SK-N-SH treated with all-trans-retinoic acid at 6 μM for 48 hours (cell line): ENCODE results near the gene RBKS.

Experiments
- ATAC-seq: fragments of 200-7000 bp; cut with Tn5 transposase; 3 replicates; pipeline ENCODE4 v1.9.1; 2020; ENCODE audit warnings: mild to moderate bottlenecking, moderate library complexity
- ARNTL ChIP-seq: fragments of 450-650 bp; formaldehyde crosslinking; IDR thresholded peaks from 2 replicates; pipeline ENCODE4 v1.5.0; 2020; ENCODE audit warnings: low read depth, mild to moderate bottlenecking, moderate library complexity, borderline replicate concordance
- BACH2 ChIP-seq: fragments of 250-450 bp; sonication (Bioruptor Pico); IDR thresholded peaks from 2 replicates; pipeline ENCODE4 v1.9.0; 2021; ENCODE audit warnings: mild to moderate bottlenecking, borderline replicate concordance
- CSDC2 ChIP-seq: fragments of 250-450 bp; sonication (Bioruptor Pico); IDR thresholded peaks from 2 replicates; pipeline ENCODE4 v1.5.0; 2020; ENCODE audit warnings: mild to moderate bottlenecking, moderate library complexity
- GLIS3 ChIP-seq: fragments of 250-450 bp; sonication (Bioruptor Pico); IDR thresholded peaks from 2 replicates; pipeline ENCODE4 v1.5.0; 2020; ENCODE audit warnings: mild to moderate bottlenecking, moderate library complexity
- OSR1 ChIP-seq: fragments of 250-450 bp; sonication (Bioruptor Pico); IDR thresholded peaks from 2 replicates; pipeline ENCODE4 v1.8.0; 2022; ENCODE audit warnings: moderate library complexity, mild to moderate bottlenecking, inconsistent platforms
- RARB ChIP-seq: fragments of 250-450 bp; sonication (Bioruptor Pico); IDR thresholded peaks from 2 replicates; pipeline ENCODE4 v1.8.0; 2021; ENCODE audit warnings: mild to moderate bottlenecking, moderate library complexity
- TCF4 ChIP-seq: fragments of 250-450 bp; sonication (Bioruptor Pico); IDR thresholded peaks from 2 replicates; pipeline ENCODE4 v1.8.0; 2021; ENCODE audit warnings: mild to moderate bottlenecking, moderate library complexity, borderline replicate concordance
- ZC3H10 ChIP-seq: fragments of 250-450 bp; sonication (Bioruptor Pico); IDR thresholded peaks from 2 replicates; pipeline ENCODE4 v1.5.1; 2021; ENCODE audit warnings: mild to moderate bottlenecking, moderate library complexity
- ZFP3 ChIP-seq: fragments of 250-450 bp; sonication (Bioruptor Pico); IDR thresholded peaks from 2 replicates; pipeline ENCODE4 v1.5.0; 2020; ENCODE audit warnings: mild to moderate bottlenecking, moderate library complexity
- ZFP30 ChIP-seq: fragments of 450-650 bp; formaldehyde crosslinking; IDR thresholded peaks from 2 replicates; pipeline ENCODE4 v1.5.0; 2022; ENCODE audit warnings: mild to moderate bottlenecking, moderate library complexity
- ZNF565 ChIP-seq: fragments of 450-650 bp; formaldehyde crosslinking; conservative IDR thresholded peaks from 2 replicates; pipeline ENCODE4 v1.5.0; 2020; ENCODE audit warnings: low read depth, mild to moderate bottlenecking, moderate library complexity
- ZNF70 ChIP-seq: fragments of 450-650 bp; formaldehyde crosslinking; IDR thresholded peaks from 2 replicates; pipeline ENCODE4 v1.5.0; 2020; ENCODE audit warnings: mild to moderate bottlenecking, moderate library complexity
- ZNF8 ChIP-seq: fragments of 450-650 bp; formaldehyde crosslinking; IDR thresholded peaks from 2 replicates; pipeline ENCODE4 v1.5.0; 2020; ENCODE audit warnings: mild to moderate bottlenecking, moderate library complexity
- TF ChIP-seq, protein P1 (sequence below): fragments of 250-450 bp; sonication (Bioruptor Pico); IDR thresholded peaks from 2 replicates; pipeline ENCODE4 v1.5.0; 2020; ENCODE audit warnings: mild to moderate bottlenecking, moderate library complexity
- TF ChIP-seq, protein P2 (sequence below): fragments of 250-450 bp; sonication (Bioruptor Pico); IDR thresholded peaks from 2 replicates; pipeline ENCODE4 v1.8.0; 2021; ENCODE audit warnings: low read depth, mild to moderate bottlenecking, moderate library complexity, borderline replicate concordance
- TF ChIP-seq, protein P3 (sequence below): fragments of 250-450 bp; sonication (Bioruptor Pico); IDR thresholded peaks from 2 replicates; pipeline ENCODE4 v1.8.0; 2020; ENCODE audit warnings: mild to moderate bottlenecking, moderate library complexity, borderline replicate concordance

RBKS gene

DNA sequence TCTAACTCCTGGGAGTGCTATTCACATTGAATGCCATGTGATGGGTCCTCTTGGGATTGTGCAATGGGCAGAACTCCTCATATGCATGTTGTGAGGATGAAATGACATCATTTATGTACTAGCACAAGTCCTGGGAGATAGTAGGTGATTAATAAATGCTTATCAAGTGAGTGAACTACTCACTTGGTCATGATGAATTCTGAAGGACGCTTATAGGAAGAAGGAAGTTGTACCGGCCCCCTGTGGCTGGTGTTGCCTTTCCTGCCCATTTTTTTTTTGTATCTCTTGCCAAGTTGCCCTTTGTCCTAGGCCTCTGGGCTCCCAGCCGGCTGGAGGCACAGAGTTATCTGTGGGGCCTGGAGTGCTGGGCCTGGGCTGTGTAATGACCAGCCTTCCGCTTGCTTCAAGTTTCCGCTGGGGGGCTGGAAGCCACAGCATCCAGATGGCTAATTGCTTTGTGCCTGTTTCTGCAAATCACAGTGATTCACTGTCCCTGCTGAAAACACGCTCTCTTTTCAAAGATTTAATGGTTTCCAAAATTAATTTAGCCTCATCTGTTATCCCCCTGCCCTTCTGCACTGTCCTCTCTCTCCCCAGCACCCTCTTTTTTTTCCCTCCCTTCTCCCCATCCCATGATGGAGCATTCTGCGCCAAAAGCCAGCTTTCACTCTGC lies 152.4 kb downstream of the RBKS start:
- peak; percentile 54; the same call in 2 of the 3 replicates for ATAC-seq
- TF ChIP-seq ZFP30 (CRISPR knock-in tag) (no peak), BACH2 (CRISPR knock-in tag) (no peak), GLIS3 (0 out of 2 replicates have a peak, but pooled peaks have one; percentile 28), ZFP3 (no peak), ZNF565 (no peak), CSDC2 (CRISPR knock-in tag) (no peak), ZC3H10 (CRISPR knock-in tag) (no peak), RARB (CRISPR knock-in tag) (no peak), TCF4 (CRISPR knock-in tag) (peak; percentile 89), ARNTL (CRISPR knock-in tag) (no peak), ZNF70 (CRISPR knock-in tag) (no peak)
- TF ChIP-seq, protein P1, sequence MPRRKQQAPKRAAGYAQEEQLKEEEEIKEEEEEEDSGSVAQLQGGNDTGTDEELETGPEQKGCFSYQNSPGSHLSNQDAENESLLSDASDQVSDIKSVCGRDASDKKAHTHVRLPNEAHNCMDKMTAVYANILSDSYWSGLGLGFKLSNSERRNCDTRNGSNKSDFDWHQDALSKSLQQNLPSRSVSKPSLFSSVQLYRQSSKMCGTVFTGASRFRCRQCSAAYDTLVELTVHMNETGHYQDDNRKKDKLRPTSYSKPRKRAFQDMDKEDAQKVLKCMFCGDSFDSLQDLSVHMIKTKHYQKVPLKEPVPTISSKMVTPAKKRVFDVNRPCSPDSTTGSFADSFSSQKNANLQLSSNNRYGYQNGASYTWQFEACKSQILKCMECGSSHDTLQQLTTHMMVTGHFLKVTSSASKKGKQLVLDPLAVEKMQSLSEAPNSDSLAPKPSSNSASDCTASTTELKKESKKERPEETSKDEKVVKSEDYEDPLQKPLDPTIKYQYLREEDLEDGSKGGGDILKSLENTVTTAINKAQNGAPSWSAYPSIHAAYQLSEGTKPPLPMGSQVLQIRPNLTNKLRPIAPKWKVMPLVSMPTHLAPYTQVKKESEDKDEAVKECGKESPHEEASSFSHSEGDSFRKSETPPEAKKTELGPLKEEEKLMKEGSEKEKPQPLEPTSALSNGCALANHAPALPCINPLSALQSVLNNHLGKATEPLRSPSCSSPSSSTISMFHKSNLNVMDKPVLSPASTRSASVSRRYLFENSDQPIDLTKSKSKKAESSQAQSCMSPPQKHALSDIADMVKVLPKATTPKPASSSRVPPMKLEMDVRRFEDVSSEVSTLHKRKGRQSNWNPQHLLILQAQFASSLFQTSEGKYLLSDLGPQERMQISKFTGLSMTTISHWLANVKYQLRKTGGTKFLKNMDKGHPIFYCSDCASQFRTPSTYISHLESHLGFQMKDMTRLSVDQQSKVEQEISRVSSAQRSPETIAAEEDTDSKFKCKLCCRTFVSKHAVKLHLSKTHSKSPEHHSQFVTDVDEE (CRISPR knock-in tag), result peak; percentile 62; the same call in 1 of the 2 replicates
- TF ChIP-seq, protein P2, sequence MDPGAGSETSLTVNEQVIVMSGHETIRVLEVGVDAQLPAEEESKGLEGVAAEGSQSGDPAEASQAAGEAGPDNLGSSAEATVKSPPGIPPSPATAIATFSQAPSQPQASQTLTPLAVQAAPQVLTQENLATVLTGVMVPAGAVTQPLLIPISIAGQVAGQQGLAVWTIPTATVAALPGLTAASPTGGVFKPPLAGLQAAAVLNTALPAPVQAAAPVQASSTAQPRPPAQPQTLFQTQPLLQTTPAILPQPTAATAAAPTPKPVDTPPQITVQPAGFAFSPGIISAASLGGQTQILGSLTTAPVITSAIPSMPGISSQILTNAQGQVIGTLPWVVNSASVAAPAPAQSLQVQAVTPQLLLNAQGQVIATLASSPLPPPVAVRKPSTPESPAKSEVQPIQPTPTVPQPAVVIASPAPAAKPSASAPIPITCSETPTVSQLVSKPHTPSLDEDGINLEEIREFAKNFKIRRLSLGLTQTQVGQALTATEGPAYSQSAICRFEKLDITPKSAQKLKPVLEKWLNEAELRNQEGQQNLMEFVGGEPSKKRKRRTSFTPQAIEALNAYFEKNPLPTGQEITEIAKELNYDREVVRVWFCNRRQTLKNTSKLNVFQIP (CRISPR knock-in tag), result no peak

DNA sequence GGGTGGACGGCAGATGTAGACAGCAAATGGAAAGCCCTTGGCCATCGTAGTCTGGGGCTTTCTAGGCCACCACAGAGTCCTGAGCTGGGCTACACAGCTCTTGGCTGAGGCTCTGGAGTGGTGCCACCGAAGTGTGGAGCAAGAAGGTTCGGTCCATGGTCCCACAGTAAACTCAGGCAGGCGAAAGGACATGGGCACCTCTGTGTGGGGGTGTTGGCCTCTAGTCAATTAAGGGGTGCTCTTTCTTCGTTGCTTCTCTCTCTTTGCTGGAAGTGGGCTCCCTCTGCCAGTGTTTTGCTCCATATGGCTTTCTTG lies 153.3 kb downstream of the RBKS start:
- no peak for ATAC-seq
- TF ChIP-seq ZNF8, result no peak

DNA sequence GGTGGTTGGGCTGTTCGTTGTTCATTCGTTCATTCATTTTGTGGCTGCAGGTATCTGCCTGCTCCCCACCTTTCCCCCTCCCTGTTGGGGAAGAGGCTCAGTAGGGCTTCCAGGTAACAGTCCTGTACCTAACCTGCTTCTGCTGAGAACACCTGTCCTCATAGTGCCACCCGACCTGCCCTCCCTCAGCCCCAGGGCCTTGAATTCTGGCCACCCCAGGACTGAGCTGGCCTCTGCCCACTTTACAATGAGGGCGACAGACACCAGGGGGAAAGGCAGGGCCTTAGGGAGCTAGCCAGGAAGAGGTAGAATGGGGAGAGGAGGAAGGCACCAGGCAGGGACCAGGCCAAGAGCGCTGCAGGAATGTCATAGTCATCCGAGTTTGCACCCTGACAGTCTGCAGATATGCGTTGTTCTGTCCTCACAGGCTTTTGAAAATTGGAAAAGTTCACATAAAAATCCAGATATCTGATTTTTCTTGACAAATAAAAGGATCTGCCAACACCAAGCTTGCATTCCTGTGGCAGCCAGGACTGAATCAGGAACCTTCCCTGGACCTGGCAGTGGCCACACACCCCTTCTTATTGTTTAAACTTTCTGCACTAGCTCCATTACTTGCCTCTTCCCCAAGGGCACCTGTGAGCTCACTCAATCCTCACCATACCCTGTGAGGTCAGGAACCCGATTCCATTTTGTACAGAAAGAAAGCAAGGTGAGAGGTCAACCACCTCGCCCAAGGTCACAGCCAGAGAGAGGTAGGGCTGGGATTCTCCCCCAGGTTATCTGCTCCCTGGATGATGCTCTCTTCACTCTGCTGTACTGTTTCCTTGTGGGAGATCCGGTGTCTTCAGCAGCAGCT lies 153.9 kb downstream of the RBKS start:
- TF ChIP-seq, protein P1 (CRISPR knock-in tag), result no peak
- TF ChIP-seq ARNTL (CRISPR knock-in tag) (no peak), CSDC2 (CRISPR knock-in tag) (no peak), GLIS3 (no peak), OSR1 (CRISPR knock-in tag) (no peak)
- TF ChIP-seq, all 23 proteins: peak for 0
- no peak for ATAC-seq

DNA sequence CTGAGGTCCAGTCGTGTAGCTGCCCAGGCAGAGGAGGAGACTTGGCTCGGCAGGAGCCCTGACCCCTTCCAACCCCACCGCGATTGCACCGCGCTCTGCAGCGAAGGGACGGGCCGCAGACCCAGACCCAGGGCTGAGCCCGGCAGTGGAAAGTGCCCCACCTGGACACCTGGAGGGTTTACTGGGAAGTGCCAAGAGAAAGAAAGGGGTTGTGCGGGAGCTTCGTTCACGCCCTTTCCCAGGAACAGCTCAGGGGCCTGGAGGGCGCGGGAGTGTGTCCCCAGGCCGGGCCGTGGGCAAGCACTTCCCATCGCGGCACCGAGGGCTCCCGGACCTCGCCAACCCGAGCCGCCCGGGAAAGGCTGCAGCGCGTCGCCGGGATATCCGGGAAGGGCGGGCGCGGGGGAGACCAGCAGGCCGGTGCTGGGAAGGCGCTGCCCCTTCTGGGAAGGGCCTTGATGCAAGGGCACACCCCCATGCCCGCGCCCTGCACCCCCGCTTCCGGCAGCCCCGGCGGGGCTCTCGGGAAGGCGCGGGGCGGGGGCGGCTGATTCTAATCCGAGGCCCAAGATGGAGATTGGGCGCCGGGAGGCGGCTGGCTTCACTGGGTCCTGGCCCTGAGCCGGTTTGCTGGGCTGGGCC lies 154.8 kb downstream of the RBKS start:
- no peak for TF ChIP-seq BACH2 (CRISPR knock-in tag)
- TF ChIP-seq, protein P3, sequence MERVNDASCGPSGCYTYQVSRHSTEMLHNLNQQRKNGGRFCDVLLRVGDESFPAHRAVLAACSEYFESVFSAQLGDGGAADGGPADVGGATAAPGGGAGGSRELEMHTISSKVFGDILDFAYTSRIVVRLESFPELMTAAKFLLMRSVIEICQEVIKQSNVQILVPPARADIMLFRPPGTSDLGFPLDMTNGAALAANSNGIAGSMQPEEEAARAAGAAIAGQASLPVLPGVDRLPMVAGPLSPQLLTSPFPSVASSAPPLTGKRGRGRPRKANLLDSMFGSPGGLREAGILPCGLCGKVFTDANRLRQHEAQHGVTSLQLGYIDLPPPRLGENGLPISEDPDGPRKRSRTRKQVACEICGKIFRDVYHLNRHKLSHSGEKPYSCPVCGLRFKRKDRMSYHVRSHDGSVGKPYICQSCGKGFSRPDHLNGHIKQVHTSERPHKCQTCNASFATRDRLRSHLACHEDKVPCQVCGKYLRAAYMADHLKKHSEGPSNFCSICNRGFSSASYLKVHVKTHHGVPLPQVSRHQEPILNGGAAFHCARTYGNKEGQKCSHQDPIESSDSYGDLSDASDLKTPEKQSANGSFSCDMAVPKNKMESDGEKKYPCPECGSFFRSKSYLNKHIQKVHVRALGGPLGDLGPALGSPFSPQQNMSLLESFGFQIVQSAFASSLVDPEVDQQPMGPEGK (CRISPR knock-in tag), result no peak
- ATAC-seq, result no peak
